ENCODE measurements around the gene DNAJB6. TPM values are rescaled to one million over a fixed set of nuclear protein-coding genes. Genes with fewer than 3 reads are reported as not detected.

The DNAJB6 gene
- total RNA-seq, 2 experiments from 2014 or later: 56.4 to 65.9 TPM

DNA sequence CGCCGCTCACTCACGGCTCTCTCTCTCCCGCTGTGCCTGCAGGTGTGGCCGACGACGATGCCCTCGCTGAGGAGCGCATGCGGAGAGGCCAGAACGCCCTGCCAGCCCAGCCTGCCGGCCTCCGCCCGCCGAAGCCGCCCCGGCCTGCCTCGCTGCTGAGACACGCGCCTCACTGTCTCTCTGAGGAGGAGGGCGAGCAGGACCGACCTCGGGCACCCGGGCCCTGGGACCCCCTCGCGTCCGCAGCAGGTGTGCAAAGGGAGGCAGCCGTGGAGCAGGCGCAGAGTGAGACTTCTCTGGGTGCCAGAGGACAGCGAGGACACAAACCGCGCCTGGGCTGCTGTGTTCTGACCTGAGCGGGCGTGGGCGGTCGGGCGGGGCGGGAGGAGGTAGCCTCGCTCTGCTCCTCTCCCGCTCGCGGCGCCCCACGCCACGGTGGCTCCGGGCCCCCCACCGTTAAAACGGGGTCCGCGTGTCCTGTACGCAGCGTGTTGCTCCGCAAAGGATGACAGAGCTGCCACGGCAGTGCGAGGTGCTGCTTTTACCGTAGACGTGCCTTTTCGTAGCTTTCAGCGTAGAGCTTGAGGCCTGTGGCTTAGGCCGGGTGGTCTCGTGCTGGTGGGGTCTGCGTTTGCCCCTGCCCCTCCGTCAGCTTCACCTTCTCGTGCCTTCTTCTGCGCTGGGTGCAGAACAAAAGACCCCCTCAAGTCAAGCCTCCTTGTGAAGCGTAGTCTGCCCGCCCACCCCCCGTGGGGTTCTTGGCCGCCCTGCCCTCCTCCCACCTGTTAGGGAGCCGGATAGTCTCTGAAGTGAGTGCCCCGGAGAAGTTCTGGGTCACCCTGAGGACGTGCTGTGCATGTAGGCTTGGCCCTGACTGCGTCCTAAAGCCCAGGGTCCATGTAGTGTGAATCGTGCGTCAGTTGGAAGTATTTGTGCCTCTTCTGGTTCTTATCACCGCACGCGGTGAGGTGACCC is 73.2 kb downstream of the DNAJB6 start:
- no TSS peak for BruUV-seq (replicated peaks)
- POLR2A ChIA-PET: no interaction called here
- no peaks in the 10 kb centered on the region for H4K20me1 ChIP-seq (ENCODE audit: insufficient read depth, low read length)

GRCh38 chr7:157410831-157411556 is 74.2 kb downstream of the DNAJB6 start:
- Histone ChIP-seq H3K9me3 (ENCODE audit: low read length) (no peaks in the 10 kb centered on the region), H3K27ac (ENCODE audit: low read depth, low read length, poor library complexity, severe bottlenecking) (no peak overlapping the region)
- no TSS peak for BruUV-seq (replicated peaks)

More for the DNA sequence above, 73.2 kb downstream of the DNAJB6 start:
- Histone ChIP-seq H3K4me3 (ENCODE audit: low read depth, low read length, poor library complexity, severe bottlenecking) (no peak overlapping the region), H2AFZ (ENCODE audit: low read length) (no peak overlapping the region), H3K4me2 (ENCODE audit: low read length) (no peak overlapping the region), H3K9me2 (ENCODE audit: insufficient read depth, low read length) (no peaks in the 10 kb centered on the region), H3K4me1 (ENCODE audit: insufficient read depth, low read length, poor library complexity, severe bottlenecking) (no peaks in the 10 kb centered on the region), H3K79me2 (ENCODE audit: insufficient read depth, low read depth, low read length) (no peaks in the 10 kb centered on the region), H3K9me3 (ENCODE audit: low read length) (no peaks in the 10 kb centered on the region), H3K27ac (ENCODE audit: low read depth, low read length, poor library complexity, severe bottlenecking) (no peak overlapping the region), H3K36me3 (ENCODE audit: insufficient read depth, low read length) (peaks cover 25% of the 10 kb centered on the region; the same call in 1 of the 2 replicates)
- CTCF ChIA-PET (ENCODE audit: unreplicated experiment): no interaction called here
- TF ChIP-seq EZH2phosphoT487 (IDR thresholded peaks at IDR 0.05; ENCODE audit: borderline replicate concordance, low read depth, low read length): no peak
- TF ChIP-seq CTCF (conservative IDR thresholded peaks at IDR 0.05; ENCODE audit: low read length): no peak
- intact Hi-C loops (cut with micrococcal nuclease; ENCODE audit: unreplicated experiment): no loop called here
- DNase-seq (ENCODE audit: low spot score): no peak

More at GRCh38 chr7:157410831-157411556, 74.2 kb downstream of the DNAJB6 start:
- Histone ChIP-seq H3K79me2 (ENCODE audit: insufficient read depth, low read depth, low read length) (no peaks in the 10 kb centered on the region), H2AFZ (ENCODE audit: low read length) (no peak overlapping the region), H4K20me1 (ENCODE audit: insufficient read depth, low read length) (no peaks in the 10 kb centered on the region), H3K4me3 (ENCODE audit: low read depth, low read length, poor library complexity, severe bottlenecking) (no peak overlapping the region), H3K36me3 (ENCODE audit: insufficient read depth, low read length) (peaks cover 26% of the 10 kb centered on the region; the same call in 1 of the 2 replicates), H3K4me1 (ENCODE audit: insufficient read depth, low read length, poor library complexity, severe bottlenecking) (no peaks in the 10 kb centered on the region), H3K9me2 (ENCODE audit: insufficient read depth, low read length) (no peaks in the 10 kb centered on the region), H3K4me2 (ENCODE audit: low read length) (no peak overlapping the region)
- POLR2A ChIA-PET: no interaction called here
- intact Hi-C loops (cut with micrococcal nuclease; ENCODE audit: unreplicated experiment): no loop called here
- no peak for TF ChIP-seq EZH2phosphoT487 (IDR thresholded peaks at IDR 0.05; ENCODE audit: borderline replicate concordance, low read depth, low read length)
- TF ChIP-seq CTCF (conservative IDR thresholded peaks at IDR 0.05; ENCODE audit: low read length): no peak
- no peak for DNase-seq (ENCODE audit: low spot score)
- CTCF ChIA-PET (ENCODE audit: unreplicated experiment): no interaction called here
